OCI-LY1 (cell line): ENCODE results near the gene EOMES.

Experiments
- H2AFZ ChIP-seq: fragments of 200-600 bp; sonication (generic), shearing (Covaris generic); 2 replicates; pipeline ENCODE4 v1.6.0; 2014; ENCODE audit warnings: antibody characterized with exemption, mild to moderate bottlenecking, low read length
- H3F3A ChIP-seq: fragments of 200-600 bp; sonication (generic), shearing (Covaris generic); 2 replicates; pipeline ENCODE4 v1.6.0; 2014; ENCODE audit warnings: mild to moderate bottlenecking, antibody characterized with exemption, low read length, moderate library complexity; ENCODE audit not compliant: insufficient read depth
- H3K27ac ChIP-seq: fragments of 200-600 bp; sonication (generic); 2 replicates; pipeline ENCODE4 v1.5.1; 2014; ENCODE audit warnings: low read length, mixed run types, mild to moderate bottlenecking, low read depth; ENCODE audit not compliant: poor library complexity, severe bottlenecking
- H3K27me3 ChIP-seq: fragments of 200-600 bp; sonication (generic); 2 replicates; pipeline ENCODE4 v1.6.0; 2014; ENCODE audit warnings: antibody characterized with exemption, mild to moderate bottlenecking, low read length, moderate library complexity; ENCODE audit not compliant: insufficient read depth
- H3K36me3 ChIP-seq: fragments of 200-600 bp; sonication (generic); 2 replicates; pipeline ENCODE4 v1.6.1; 2014; ENCODE audit warnings: mild to moderate bottlenecking, antibody characterized with exemption, low read length, moderate library complexity, mixed read lengths; ENCODE audit not compliant: insufficient read depth
- H3K4me1 ChIP-seq: fragments of 200-600 bp; sonication (generic); 2 replicates; pipeline ENCODE4 v1.5.1; 2014; ENCODE audit warnings: mild to moderate bottlenecking, low read length, moderate library complexity; ENCODE audit not compliant: insufficient read depth, severe bottlenecking
- H3K4me2 ChIP-seq: fragments of 200-600 bp; sonication (generic), shearing (Covaris generic); 2 replicates; pipeline ENCODE4 v1.6.1; 2014; ENCODE audit warnings: low read length
- H3K4me3 ChIP-seq: fragments of 200-600 bp; sonication (generic); 2 replicates; pipeline ENCODE4 v1.5.1; 2014; ENCODE audit warnings: low read length, low read depth, mild to moderate bottlenecking, mixed read lengths; ENCODE audit not compliant: poor library complexity, severe bottlenecking
- H3K79me2 ChIP-seq: fragments of 200-600 bp; shearing (Covaris generic); 2 replicates; pipeline ENCODE4 v1.6.1; 2016; ENCODE audit warnings: mixed run types, low read length, mixed read lengths; ENCODE audit not compliant: insufficient read depth
- H3K9ac ChIP-seq: fragments of 200-600 bp; sonication (generic), shearing (Covaris generic); 2 replicates; pipeline ENCODE4 v1.6.1; 2014; ENCODE audit warnings: mild to moderate bottlenecking, low read length, mixed read lengths
- H3K9me2 ChIP-seq: fragments of 200-600 bp; sonication (generic), shearing (Covaris generic); 2 replicates; pipeline ENCODE4 v1.6.1; 2014; ENCODE audit warnings: low read depth, mild to moderate bottlenecking, low read length, mixed read lengths
- H3K9me3 ChIP-seq: fragments of 200-600 bp; shearing (Covaris generic); 2 replicates; pipeline ENCODE4 v1.6.1; 2014; ENCODE audit warnings: low read length, mixed read lengths
- H4K20me1 ChIP-seq: fragments of 200-600 bp; sonication (generic), shearing (Covaris generic); 2 replicates; pipeline ENCODE4 v1.6.0; 2016; ENCODE audit warnings: mild to moderate bottlenecking, low read length; ENCODE audit not compliant: insufficient read depth
- EZH2 ChIP-seq: fragments of 200-600 bp; sonication (generic), shearing (Covaris generic); IDR thresholded peaks from 2 replicates; pipeline ENCODE4 v1.8.0; 2017; ENCODE audit warnings: borderline replicate concordance, mixed run types, mild to moderate bottlenecking, antibody characterized with exemption, low read length, moderate library complexity, mixed read lengths
- TF ChIP-seq, protein P1 (sequence below): fragments of 200-600 bp; sonication (generic), shearing (Covaris generic); IDR thresholded peaks from 2 replicates; pipeline ENCODE4 v1.5.1; 2017; ENCODE audit warnings: mild to moderate bottlenecking, antibody characterized with exemption, low read length, moderate library complexity, mixed read lengths

The EOMES gene

GRCh38 chr3:27679691-27680090 is 42.4 kb downstream of the EOMES start:
- Histone ChIP-seq H3K27me3 (no peaks in the 10 kb centered on the region), H3K27ac (no peak overlapping the region), H3K79me2 (no peaks in the 10 kb centered on the region), H3K9me3 (no peaks in the 10 kb centered on the region), H3K36me3 (no peaks in the 10 kb centered on the region), H3K4me1 (peaks cover 9% of the 10 kb centered on the region), H3K9me2 (no peaks in the 10 kb centered on the region), H3K4me2 (no peak overlapping the region), H3K4me3 (no peak overlapping the region), H4K20me1 (no peaks in the 10 kb centered on the region), H3K9ac (no peak overlapping the region), H2AFZ (no peak overlapping the region), H3F3A (no peaks in the 10 kb centered on the region)
- TF ChIP-seq, protein P1, sequence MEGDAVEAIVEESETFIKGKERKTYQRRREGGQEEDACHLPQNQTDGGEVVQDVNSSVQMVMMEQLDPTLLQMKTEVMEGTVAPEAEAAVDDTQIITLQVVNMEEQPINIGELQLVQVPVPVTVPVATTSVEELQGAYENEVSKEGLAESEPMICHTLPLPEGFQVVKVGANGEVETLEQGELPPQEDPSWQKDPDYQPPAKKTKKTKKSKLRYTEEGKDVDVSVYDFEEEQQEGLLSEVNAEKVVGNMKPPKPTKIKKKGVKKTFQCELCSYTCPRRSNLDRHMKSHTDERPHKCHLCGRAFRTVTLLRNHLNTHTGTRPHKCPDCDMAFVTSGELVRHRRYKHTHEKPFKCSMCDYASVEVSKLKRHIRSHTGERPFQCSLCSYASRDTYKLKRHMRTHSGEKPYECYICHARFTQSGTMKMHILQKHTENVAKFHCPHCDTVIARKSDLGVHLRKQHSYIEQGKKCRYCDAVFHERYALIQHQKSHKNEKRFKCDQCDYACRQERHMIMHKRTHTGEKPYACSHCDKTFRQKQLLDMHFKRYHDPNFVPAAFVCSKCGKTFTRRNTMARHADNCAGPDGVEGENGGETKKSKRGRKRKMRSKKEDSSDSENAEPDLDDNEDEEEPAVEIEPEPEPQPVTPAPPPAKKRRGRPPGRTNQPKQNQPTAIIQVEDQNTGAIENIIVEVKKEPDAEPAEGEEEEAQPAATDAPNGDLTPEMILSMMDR: no peak

DNA sequence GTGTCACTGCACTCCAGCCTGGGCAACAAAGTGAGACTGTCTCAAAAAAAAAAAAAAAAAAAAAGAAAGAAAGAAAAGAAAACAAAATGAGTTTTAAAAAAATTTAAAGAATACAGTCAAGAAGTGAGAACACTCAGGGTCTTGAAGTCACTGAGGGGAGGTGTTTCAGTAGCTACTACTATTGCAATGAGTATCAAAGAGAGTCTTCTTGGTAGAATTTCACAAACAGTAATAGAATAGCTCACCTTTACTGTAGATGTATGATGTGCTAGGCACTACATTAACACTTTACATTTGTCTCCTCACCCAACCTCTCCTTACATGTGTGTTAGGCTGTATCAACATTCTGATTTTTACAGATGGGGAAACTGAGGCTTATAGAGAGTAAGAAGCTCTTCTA is 43.9 kb downstream of the EOMES start:
- Histone ChIP-seq H3K9me3 (no peaks in the 10 kb centered on the region), H2AFZ (no peak overlapping the region), H3K36me3 (no peaks in the 10 kb centered on the region), H3K4me1 (peaks cover 9% of the 10 kb centered on the region), H3K27me3 (no peaks in the 10 kb centered on the region), H3K27ac (no peak overlapping the region), H3K79me2 (no peaks in the 10 kb centered on the region), H3K9me2 (no peaks in the 10 kb centered on the region), H3K9ac (no peak overlapping the region), H3K4me2 (no peak overlapping the region), H4K20me1 (no peaks in the 10 kb centered on the region), H3F3A (no peaks in the 10 kb centered on the region), H3K4me3 (no peak overlapping the region)
- TF ChIP-seq, protein P1: no peak
- no peak for TF ChIP-seq EZH2

DNA sequence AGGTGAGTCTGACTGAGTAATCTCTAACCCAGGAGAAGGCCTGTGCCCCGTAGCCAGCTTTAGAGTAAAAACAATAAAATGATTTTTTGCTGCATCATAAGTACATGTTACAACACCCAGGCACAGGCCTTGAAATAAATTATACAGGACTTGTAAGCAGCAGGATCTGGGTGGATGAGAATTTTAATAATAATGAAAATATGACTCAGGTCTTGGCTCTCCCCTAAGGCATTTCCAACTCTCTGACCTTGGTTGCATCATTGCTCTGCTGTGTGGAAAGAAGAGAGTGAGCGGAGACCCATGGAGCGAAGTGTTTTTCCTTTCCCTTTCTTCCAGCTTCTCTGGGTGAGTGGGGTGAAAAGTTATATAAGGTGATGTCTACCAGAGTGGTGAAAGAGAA is 44.6 kb downstream of the EOMES start:
- TF ChIP-seq, protein P1: no peak
- TF ChIP-seq EZH2: no peak
- Histone ChIP-seq H3K9me2 (no peaks in the 10 kb centered on the region), H3K27ac (no peak overlapping the region), H3K4me1 (peaks cover 9% of the 10 kb centered on the region), H3K9ac (no peak overlapping the region), H3K36me3 (no peaks in the 10 kb centered on the region), H3F3A (no peaks in the 10 kb centered on the region), H3K9me3 (no peaks in the 10 kb centered on the region), H3K4me3 (no peak overlapping the region), H3K4me2 (no peak overlapping the region), H3K27me3 (no peaks in the 10 kb centered on the region), H3K79me2 (no peaks in the 10 kb centered on the region), H4K20me1 (no peaks in the 10 kb centered on the region), H2AFZ (no peak overlapping the region)
